ENCODE data around the gene TRIM33.
"Not testable (repeated sequence)": the region's sequence is repeated elsewhere in the genome, so short reads cannot be mapped to it uniquely, and the experiment has no call there.

The TRIM33 gene

DNA sequence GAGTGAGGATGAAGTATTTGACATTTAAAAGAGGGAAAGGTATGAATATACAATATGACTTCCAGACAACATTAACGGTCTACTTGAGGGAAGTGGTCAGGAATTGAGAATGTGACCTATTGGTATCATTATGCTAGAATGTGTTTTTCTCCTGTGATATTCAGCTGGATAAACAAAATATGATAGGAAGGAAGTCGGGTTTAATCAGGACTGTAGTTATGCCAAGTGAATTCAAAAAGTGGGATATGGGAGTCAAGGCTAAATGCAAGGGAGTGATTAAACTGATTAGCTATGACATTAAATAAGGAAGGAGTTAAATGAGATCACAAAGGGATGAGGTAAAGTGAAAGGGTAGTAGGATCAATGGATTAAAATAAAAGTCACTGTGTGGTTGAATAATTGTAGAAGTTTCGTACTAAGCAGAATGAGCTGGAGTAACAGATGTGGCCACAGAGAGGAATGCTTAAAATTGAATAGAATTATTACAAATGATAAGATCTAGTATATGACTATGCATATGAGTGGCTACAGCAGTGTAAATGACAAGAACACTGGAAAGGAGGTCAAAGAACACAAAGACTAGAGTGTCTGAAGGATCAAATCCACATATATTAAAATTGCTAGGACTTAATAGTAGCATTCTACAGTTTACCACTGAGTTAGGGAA is 62.5 kb downstream of the TRIM33 start:
- no peak overlapping the region for H3K4me3 ChIP-seq (ENCODE audit: low read depth, low read length)

GRCh38 chr1:114446198-114446597 is 64.8 kb downstream of the TRIM33 start:
- H2AFZ ChIP-seq: no peak overlapping the region
- H3K27ac ChIP-seq: no peak overlapping the region
- H3K9me3 ChIP-seq (ENCODE audit: control insufficient read depth, low read length): no peaks in the 10 kb centered on the region
- no peaks in the 10 kb centered on the region for H3K27me3 ChIP-seq (ENCODE audit: control insufficient read depth, insufficient read depth, low read length)
- H3K4me3 ChIP-seq (ENCODE audit: low read depth, low read length): no peak overlapping the region
- no peak overlapping the region for H3K9ac ChIP-seq
- H3K79me2 ChIP-seq: no peaks in the 10 kb centered on the region
- H3K36me3 ChIP-seq (ENCODE audit: control insufficient read depth, insufficient read depth, low read length): no peaks in the 10 kb centered on the region
- H3K4me2 ChIP-seq (ENCODE audit: low read length): no peak overlapping the region
- TF ChIP-seq, protein P1, sequence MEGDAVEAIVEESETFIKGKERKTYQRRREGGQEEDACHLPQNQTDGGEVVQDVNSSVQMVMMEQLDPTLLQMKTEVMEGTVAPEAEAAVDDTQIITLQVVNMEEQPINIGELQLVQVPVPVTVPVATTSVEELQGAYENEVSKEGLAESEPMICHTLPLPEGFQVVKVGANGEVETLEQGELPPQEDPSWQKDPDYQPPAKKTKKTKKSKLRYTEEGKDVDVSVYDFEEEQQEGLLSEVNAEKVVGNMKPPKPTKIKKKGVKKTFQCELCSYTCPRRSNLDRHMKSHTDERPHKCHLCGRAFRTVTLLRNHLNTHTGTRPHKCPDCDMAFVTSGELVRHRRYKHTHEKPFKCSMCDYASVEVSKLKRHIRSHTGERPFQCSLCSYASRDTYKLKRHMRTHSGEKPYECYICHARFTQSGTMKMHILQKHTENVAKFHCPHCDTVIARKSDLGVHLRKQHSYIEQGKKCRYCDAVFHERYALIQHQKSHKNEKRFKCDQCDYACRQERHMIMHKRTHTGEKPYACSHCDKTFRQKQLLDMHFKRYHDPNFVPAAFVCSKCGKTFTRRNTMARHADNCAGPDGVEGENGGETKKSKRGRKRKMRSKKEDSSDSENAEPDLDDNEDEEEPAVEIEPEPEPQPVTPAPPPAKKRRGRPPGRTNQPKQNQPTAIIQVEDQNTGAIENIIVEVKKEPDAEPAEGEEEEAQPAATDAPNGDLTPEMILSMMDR (IDR thresholded peaks at IDR 0.05): no peak
- no peaks in the 10 kb centered on the region for H3K4me1 ChIP-seq

More for the DNA sequence above, 62.5 kb downstream of the TRIM33 start:
- Histone ChIP-seq H3K9ac (no peak overlapping the region), H3K27ac (no peak overlapping the region), H2AFZ (no peak overlapping the region), H3K79me2 (no peaks in the 10 kb centered on the region), H3K9me3 (ENCODE audit: control insufficient read depth, low read length) (no peaks in the 10 kb centered on the region), H3K36me3 (ENCODE audit: control insufficient read depth, insufficient read depth, low read length) (no peaks in the 10 kb centered on the region), H3K4me2 (ENCODE audit: low read length) (no peak overlapping the region), H3K4me1 (no peaks in the 10 kb centered on the region), H3K27me3 (ENCODE audit: control insufficient read depth, insufficient read depth, low read length) (no peaks in the 10 kb centered on the region)
- TF ChIP-seq, protein P1 (IDR thresholded peaks at IDR 0.05): no peak

- not testable (repeated sequence) for H3K36me3 ChIP-seq (ENCODE audit: control insufficient read depth, insufficient read depth, low read length); H3K27me3 ChIP-seq (ENCODE audit: control insufficient read depth, insufficient read depth, low read length); H3K27ac ChIP-seq; H3K9ac ChIP-seq; H3K9me3 ChIP-seq (ENCODE audit: control insufficient read depth, low read length); H2AFZ ChIP-seq; H3K4me1 ChIP-seq; H3K79me2 ChIP-seq; H3K4me3 ChIP-seq (ENCODE audit: low read depth, low read length); H3K4me2 ChIP-seq (ENCODE audit: low read length)
Measured at GRCh38 chr1:114443226-114443625, 67.8 kb downstream of the TRIM33 start.

GRCh38 chr1:114441332-114441731 is 69.7 kb downstream of the TRIM33 start:
- H2AFZ ChIP-seq: no peak overlapping the region
- no peak overlapping the region for H3K4me3 ChIP-seq (ENCODE audit: low read depth, low read length)
- no peaks in the 10 kb centered on the region for H3K9me3 ChIP-seq (ENCODE audit: control insufficient read depth, low read length)
- H3K4me2 ChIP-seq (ENCODE audit: low read length): no peak overlapping the region
- TF ChIP-seq, protein P1 (IDR thresholded peaks at IDR 0.05): no peak
- H3K36me3 ChIP-seq (ENCODE audit: control insufficient read depth, insufficient read depth, low read length): no peaks in the 10 kb centered on the region
- H3K9ac ChIP-seq: no peak overlapping the region
- H3K27me3 ChIP-seq (ENCODE audit: control insufficient read depth, insufficient read depth, low read length): no peaks in the 10 kb centered on the region
- H3K79me2 ChIP-seq: no peaks in the 10 kb centered on the region
- no peaks in the 10 kb centered on the region for H3K4me1 ChIP-seq
- H3K27ac ChIP-seq: no peak overlapping the region

DNA sequence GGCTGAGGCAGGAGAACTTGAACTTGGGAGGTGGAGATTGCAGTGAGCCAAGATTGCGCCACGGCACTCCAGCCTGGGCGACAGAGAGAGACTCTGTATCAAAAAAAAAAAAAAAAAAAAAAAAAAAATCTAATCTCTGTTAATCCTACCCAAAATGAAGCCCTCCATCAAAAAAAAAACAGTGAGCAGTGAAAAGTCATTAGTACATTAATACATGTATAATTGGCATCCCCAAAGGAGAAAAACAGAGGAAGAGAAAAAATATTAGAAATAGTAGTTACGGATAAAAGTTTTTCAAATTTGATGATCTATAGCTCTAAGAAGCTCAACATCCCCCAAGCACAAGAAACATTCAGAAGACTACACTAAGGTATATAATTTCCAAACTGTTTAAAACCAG is 71.6 kb downstream of the TRIM33 start:
- Histone ChIP-seq H3K4me3 (ENCODE audit: low read depth, low read length) (no peak overlapping the region), H3K27me3 (ENCODE audit: control insufficient read depth, insufficient read depth, low read length) (no peaks in the 10 kb centered on the region), H3K27ac (no peak overlapping the region), H2AFZ (no peak overlapping the region), H3K4me1 (no peaks in the 10 kb centered on the region), H3K36me3 (ENCODE audit: control insufficient read depth, insufficient read depth, low read length) (no peaks in the 10 kb centered on the region), H3K9me3 (ENCODE audit: control insufficient read depth, low read length) (no peaks in the 10 kb centered on the region), H3K4me2 (ENCODE audit: low read length) (no peak overlapping the region), H3K9ac (no peak overlapping the region), H3K79me2 (no peaks in the 10 kb centered on the region)
- TF ChIP-seq, protein P1 (IDR thresholded peaks at IDR 0.05): no peak

Measured in parathyroid adenoma (tissue), 2 donors.